GM08714 (cell line): ENCODE data around the gene BBIP1.
A peak's percentile ranks its signal among the peaks of the same experiment; 100 is the strongest.

Source experiments
- H3K4me3 ChIP-seq: fragments of 200-500 bp; sonication (Bioruptor generic); 2 replicates; pipeline ENCODE4 v1.5.1; 2014; ENCODE audit warnings: mild to moderate bottlenecking, low read length, inconsistent platforms
- ZNF274 ChIP-seq: IDR thresholded peaks from 2 replicates; pipeline ENCODE4 v1.6.1; 2012; ENCODE audit warnings: mild to moderate bottlenecking, low read depth, low read length

The BBIP1 gene

DNA sequence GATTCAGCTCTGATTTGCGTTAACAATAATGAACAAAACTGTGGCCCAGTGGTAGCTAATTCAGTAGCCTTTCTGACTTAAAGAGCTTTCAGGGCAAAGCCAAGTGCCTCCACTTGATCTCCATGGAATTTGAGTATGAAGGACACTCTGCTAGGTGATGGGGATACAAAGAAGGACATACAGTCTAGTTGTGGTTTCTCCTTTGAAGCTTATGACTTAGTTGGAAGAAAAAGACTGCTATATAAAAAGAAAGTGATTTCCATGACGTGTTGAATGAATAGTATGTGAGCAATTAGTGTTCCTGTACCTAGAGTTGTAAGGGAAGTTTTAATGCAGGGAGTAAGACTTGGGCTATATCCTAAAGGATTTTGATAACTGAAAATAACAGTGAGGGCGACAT is 39.0 kb downstream of the BBIP1 start:
- H3K4me3 ChIP-seq, result no peak overlapping the region
- TF ChIP-seq ZNF274, result no peak

GRCh38 chr10:110876788-110877187 is 42.2 kb downstream of the BBIP1 start:
- H3K4me3 ChIP-seq, result no peak overlapping the region
- TF ChIP-seq ZNF274, result no peak

DNA sequence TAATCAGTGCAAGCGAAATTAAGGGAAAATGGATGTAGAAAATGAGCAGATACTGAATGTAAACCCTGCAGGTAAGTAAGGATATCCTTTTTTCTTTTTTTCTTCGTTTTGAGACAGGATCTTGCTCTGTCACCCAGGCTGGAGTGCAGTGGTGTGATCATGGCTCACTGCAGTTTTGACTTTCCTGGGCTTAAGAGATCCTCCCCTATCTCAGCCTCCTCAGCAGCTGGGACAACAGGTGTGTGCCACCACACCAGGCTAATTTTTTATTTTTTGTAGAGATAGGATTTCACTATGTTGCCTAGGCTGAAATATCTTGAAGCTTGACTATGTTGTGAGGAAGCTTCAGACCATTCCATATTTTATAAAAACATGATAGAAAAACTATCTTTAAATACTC is 43.0 kb downstream of the BBIP1 start:
- no peak overlapping the region for H3K4me3 ChIP-seq
- no peak for TF ChIP-seq ZNF274

DNA sequence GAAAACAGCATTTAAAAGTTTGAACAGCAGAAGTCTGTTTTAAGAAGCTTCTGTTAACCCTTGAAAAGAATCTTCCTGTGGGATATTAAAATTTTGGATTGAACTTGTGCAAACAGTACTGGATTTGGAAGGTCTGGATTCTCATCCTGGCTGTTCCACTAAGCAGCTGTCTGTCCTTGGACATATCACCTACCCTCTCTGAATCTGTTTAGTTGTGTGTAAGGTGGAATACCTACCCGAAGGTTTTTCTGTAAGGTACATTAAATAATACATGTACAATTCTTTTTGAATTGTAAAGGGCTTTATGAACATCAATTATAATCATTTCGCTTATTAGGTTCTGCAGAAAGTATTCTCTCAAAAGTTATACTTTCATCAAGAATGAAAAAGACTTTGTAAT is 45.0 kb downstream of the BBIP1 start:
- H3K4me3 ChIP-seq, result peak overlapping the region; percentile 62; the same call in 1 of the 2 replicates
- no peak for TF ChIP-seq ZNF274

DNA sequence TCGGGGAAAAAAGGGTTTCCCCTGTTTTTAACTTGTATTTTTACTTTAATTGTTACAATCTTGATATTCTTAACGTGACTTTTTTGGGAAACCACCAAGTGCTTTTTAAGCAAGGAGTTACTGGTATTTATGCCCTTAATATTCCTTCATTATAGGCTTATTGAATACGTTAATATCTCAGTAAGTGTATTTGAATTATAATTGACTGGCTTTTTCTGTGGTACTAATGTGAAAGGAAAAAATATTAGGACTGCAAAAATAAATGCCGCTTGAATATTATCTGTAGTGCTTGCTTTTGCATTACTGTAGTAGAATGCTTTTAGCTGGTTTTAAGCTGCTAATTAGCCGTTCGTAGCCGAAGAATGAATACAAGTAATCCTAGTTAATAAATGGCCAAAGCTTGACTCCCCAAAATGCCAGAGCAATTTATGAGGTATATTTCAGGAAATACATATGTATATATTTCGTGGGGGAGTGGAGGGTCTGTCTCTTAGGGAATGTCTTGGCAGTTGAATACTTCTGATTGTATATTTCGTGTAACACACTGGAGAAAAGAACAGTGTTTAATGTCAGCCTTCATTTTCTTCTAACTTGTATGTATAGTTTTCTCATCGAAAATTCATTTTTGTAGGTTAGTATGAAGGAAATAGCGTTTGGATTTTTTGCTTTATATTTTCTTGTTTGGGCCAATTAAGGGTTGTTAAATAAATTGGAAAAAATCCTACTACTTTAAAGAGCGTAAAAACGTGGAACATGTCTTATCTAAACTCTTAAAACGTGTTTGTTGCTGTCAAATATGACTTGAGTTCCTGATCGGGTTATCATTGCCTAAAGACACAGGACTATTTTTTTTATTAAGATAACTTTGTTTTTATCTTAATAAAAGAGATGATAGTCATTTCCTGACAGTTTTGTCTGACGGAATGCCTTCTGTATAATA is 45.7 kb downstream of the BBIP1 start:
- peak overlapping the region; percentile 62 for H3K4me3 ChIP-seq
- no peak for TF ChIP-seq ZNF274

DNA sequence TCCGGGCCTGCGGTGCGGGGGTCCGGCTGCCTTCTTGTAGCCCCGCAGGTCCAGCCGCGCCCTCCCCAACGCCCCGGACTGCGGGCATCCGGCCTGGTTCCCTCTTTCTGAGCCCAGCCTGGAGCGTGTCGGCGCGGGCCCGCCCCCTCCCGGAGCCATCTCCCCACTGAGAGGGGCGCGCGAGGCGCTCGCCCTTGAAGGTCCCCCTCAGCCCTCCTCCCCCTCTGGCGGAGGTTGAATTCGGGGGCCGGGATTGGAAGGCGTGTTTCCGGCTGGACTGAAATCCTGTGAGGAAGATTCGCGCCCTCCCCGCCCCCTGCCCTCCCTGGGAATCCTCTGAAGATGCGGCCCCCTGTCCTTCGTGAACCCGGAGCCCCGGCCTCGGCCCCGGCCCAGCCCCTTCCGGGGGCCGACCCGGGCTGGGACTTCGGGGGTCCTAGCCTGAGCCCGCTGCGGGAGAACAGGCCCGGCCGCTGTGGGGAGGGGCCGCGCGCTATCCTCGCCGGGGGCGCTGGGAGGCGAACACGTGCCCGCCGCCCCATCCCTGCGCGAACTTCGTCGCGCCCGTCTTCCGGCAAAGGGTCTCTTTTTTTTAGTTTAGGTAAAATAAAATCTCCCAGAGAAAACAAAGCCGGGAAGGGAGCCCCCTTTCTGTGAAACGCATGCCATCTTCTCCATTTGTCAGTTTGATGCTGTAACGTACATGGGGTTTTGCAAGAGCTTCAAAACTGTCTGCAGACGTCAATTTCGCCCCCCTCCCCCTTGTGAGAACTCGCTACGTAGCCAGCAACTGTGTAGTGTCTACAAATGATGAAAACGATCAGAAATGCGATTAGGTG is 46.6 kb downstream of the BBIP1 start:
- peak overlapping the region; percentile 62 for H3K4me3 ChIP-seq
- TF ChIP-seq ZNF274, result no peak

DNA sequence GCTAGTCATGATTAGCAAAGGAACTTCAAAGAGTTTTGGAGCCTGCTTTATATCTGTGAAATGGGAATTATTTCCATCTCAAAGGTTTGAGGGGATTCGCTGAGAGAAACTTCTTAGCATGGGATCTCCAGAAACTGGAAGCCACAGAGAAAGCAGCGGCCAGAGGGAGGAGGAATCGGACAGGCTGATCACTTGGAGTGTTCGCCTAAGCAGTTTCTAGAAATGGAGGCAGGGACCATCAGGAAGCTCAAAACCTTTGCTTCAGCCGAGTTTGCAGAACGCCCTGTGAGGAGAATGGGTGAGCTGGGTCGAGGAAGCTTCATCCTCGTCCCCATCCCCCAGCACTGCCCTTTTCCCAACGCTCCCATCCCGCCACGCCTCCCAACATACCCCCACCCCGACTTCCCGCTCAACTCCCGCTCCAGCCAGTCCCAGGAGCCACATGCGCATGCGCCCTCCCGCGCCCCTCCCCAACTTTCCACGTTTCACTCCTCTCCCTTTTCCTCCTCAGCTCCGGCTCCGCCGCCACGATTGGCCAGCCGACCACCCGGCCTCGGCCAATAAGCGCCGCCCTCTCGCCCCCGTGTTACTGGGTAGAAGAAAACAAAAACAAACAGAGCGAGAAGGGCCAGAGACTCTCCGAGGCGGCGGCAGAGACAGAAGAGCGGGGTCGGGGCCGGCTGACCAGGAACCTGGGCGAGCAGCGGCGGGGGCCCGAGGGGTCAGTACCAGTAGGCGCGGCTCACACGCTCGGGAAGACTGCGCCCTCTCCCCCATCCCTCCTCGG is 47.5 kb downstream of the BBIP1 start, which contains the start of gene PDCD4:
TSS of gene PDCD4 (plus strand) at position 631 of the 787 bp plus-strand sequence. CDS start 4,100 bp downstream, outside the sequence.
- peak within 1 kb of the TSS; percentile 62 for H3K4me3 ChIP-seq
- no peak for TF ChIP-seq ZNF274

DNA sequence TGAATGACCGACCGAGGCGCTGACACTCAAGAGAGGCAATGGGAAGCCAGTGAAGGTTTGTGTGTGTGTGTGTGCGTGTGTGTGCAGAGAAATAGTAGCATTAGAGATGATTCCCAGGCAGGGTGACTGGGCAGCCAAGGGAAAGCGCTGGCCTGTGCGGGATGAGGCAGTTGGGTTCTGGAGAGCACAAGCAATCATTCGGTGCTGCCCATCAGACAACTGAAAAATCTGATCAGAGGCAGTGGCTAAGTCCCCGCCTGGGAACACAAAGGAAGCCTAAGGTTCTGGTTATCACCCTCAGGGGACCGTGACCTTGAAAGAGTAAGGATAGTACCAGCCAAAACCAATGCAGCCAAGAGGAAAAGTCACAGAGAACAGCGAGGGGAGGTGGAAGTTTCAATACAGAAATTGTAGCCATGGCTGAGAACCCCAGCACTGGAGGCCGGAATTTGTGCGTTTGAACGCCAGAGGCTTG is 48.1 kb downstream of the BBIP1 start:
- peak overlapping the region; percentile 62; the same call in 1 of the 2 replicates for H3K4me3 ChIP-seq
- no peak for TF ChIP-seq ZNF274

- no peak overlapping the region for H3K4me3 ChIP-seq
- no peak for TF ChIP-seq ZNF274
Measured at GRCh38 chr10:110868981-110869380, 50.0 kb downstream of the BBIP1 start.

DNA sequence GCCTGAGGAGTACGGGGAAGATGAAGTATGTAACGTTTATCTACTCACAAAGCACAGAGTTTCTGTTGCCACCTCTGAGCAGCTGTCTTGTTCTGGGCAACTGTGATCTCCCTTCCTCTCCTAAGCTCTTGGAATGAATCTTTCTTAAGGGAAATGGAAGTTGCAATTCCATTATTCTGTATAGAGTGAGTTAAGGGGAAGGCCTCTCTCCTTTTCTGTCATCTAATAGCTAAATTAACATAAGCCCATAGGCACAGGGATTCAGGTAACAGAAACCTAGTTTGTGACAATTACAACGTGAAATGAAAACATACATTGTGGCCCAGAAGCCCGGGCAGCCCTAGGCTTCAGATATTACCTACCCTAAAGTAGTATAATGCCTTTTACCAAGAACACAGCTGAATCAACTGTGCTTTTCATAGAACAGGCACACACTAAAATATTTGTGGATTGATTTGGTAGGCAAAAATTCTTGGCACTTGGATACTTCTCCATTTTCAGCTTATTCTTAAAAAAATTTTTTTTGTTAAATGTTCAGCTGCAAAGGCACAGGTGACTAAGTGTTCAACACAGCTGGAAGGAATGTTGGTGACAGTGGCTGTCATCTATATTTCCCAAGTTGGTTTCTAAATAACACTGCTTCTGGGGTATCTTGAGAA is 51.0 kb downstream of the BBIP1 start:
- peak overlapping the region; percentile 11; the same call in 1 of the 2 replicates for H3K4me3 ChIP-seq
- no peak for TF ChIP-seq ZNF274

GRCh38 chr10:110867011-110867806 is 51.8 kb downstream of the BBIP1 start:
- H3K4me3 ChIP-seq, result peak overlapping the region; percentile 11; the same call in 1 of the 2 replicates

GRCh38 chr10:110865809-110866482 is 53.0 kb downstream of the BBIP1 start:
- TF ChIP-seq ZNF274, result no peak
- peak overlapping the region; percentile 28; the same call in 1 of the 2 replicates for H3K4me3 ChIP-seq
